Measurements from ENCODE around the gene RARA. TPM values are rescaled to one million over a fixed set of nuclear protein-coding genes. Genes with fewer than 3 reads are reported as not detected.
A peak's percentile ranks its signal among the peaks of the same experiment; 100 is the strongest.

Gene RARA
- total RNA-seq, 6 experiments from 2014 or later = 27.1 to 32.2 (median 28.8) TPM

DNA sequence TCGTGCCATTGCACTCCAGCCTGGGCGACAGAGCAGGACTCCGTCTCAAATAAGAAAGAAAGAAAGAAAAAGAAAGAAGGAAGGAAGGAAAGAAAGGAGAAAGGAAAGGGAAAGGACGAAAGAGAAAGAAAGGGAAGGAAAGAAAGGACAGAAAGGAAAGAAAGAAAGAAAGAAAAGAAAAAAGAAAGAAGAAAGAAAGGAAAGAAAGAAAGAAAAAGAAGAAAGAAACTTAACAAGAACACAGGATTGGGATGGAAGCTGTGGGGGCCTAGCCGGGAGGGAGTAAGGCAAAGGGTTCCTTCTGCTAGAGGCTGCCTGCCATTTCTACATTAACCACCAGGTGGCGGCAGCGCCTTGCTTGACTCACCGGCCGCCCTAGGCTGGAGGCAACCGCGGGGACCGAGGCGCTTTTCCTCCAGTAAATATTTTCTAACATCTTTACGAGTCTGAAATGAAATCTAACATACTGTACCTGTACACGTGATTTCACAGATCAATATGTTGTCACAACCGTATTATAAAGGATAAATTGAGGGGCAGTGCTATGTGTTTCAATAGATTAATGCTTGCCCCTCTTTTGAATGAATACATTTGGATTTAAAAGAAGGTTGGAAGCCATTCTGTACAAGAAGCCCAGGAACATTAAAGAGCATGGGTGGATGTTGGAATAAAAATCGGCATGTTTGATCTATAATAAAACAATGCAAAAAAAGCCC, 49.5 kb downstream of the RARA start:
- no peaks in the 10 kb centered on the region for H3K9me3 Mint-ChIP-seq
- H3K36me3 Mint-ChIP-seq (ENCODE audit: low read depth) = no peaks in the 10 kb centered on the region
- peaks cover 2% of the 10 kb centered on the region; the same call in 1 of the 2 replicates for H3K27me3 Mint-ChIP-seq (ENCODE audit: insufficient read depth)
- H3K27ac Mint-ChIP-seq = peak overlapping the region; percentile 77
- TF ChIP-seq, protein P1, sequence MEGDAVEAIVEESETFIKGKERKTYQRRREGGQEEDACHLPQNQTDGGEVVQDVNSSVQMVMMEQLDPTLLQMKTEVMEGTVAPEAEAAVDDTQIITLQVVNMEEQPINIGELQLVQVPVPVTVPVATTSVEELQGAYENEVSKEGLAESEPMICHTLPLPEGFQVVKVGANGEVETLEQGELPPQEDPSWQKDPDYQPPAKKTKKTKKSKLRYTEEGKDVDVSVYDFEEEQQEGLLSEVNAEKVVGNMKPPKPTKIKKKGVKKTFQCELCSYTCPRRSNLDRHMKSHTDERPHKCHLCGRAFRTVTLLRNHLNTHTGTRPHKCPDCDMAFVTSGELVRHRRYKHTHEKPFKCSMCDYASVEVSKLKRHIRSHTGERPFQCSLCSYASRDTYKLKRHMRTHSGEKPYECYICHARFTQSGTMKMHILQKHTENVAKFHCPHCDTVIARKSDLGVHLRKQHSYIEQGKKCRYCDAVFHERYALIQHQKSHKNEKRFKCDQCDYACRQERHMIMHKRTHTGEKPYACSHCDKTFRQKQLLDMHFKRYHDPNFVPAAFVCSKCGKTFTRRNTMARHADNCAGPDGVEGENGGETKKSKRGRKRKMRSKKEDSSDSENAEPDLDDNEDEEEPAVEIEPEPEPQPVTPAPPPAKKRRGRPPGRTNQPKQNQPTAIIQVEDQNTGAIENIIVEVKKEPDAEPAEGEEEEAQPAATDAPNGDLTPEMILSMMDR (IDR thresholded peaks at IDR 0.05) = peak; percentile 99
- peaks cover 14% of the 10 kb centered on the region for H3K4me1 Mint-ChIP-seq (ENCODE audit: low read depth)
- peak overlapping the region; percentile 76 for H3K4me3 Mint-ChIP-seq
- DNase-seq = peak; percentile 80

DNA sequence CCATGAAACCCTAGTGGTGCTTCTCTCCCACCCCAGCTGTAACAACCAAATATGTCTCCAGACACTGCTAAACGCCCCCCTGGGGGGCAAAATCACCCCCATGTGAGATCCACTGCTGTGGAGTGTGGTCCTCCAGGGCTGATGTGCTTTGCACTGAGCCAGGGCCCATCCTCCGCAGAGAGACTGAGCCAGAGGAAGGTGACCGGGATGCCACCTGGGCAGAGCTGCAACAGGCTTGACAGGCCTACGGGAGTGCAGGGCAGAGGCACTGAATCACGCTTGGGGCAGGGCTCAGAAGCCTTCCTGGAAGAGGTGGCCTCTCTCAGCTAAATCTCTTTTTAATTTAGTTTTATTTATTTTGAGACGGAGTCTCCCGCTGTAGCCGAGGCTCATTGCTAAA, 51.1 kb downstream of the RARA start:
- Mint-ChIP-seq H3K9me3 (no peaks in the 10 kb centered on the region), H3K27ac (no peak overlapping the region), H3K27me3 (ENCODE audit: insufficient read depth) (peaks cover 2% of the 10 kb centered on the region), H3K4me1 (ENCODE audit: low read depth) (peaks cover 16% of the 10 kb centered on the region), H3K36me3 (ENCODE audit: low read depth) (no peaks in the 10 kb centered on the region), H3K4me3 (no peak overlapping the region)
- no peak for DNase-seq
- TF ChIP-seq, protein P1 (IDR thresholded peaks at IDR 0.05) = no peak

DNA sequence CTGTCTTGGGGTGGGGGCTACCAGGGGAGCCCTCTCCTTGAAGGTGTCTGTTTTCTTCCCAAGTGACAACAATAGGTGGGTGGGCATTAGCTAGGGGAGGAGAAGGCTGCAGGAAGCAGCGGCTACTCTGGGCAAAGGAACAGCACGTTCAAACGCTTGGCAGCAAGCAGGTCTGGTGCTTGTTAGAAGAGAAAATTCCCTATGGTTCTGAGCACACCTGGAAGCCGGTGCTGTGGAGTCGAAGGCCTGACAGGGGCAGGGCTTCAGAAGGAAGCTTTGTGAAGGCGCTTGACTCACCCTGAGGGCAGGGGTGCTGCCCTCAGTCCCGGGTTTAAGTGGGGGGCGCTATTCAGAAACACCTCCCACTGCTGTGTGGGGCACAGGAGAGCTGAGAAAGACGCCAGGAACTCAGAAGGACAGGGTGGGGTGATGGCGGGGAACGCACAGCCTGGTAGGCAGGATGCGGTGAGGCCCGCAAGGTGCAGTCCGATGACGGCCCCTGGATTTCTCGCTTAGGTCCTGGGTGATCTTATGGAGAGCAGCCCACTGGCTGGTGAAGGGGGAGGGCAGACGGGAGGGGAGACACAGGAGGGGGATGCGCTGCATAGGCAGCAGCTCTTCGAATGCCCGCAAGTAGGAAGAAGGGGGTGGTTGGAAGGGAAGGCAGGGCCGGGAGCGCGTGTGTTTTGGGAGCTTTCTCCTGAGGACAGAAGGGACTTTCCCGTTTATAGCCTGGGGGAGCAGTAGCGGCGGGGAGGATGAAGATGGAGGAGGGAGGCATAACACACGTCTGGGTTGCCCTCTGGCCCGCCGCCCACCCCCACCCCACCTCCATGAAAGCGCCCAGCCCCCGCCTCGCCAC, 52.3 kb downstream of the RARA start:
- TF ChIP-seq, protein P1 (IDR thresholded peaks at IDR 0.05) = no peak
- H3K4me1 Mint-ChIP-seq (ENCODE audit: low read depth) = peaks cover 16% of the 10 kb centered on the region
- no peak for DNase-seq
- H3K27me3 Mint-ChIP-seq (ENCODE audit: insufficient read depth) = peaks cover 2% of the 10 kb centered on the region
- no peaks in the 10 kb centered on the region for H3K36me3 Mint-ChIP-seq (ENCODE audit: low read depth)
- H3K27ac Mint-ChIP-seq = no peak overlapping the region
- H3K9me3 Mint-ChIP-seq = no peaks in the 10 kb centered on the region
- no peak overlapping the region for H3K4me3 Mint-ChIP-seq

- H3K27ac Mint-ChIP-seq = no peak overlapping the region
- TF ChIP-seq, protein P1 (IDR thresholded peaks at IDR 0.05) = no peak
- H3K36me3 Mint-ChIP-seq (ENCODE audit: low read depth) = no peaks in the 10 kb centered on the region
- H3K27me3 Mint-ChIP-seq (ENCODE audit: insufficient read depth) = peaks cover 2% of the 10 kb centered on the region
- peak overlapping the region; percentile 72 for H3K4me3 Mint-ChIP-seq
- peaks cover 16% of the 10 kb centered on the region for H3K4me1 Mint-ChIP-seq (ENCODE audit: low read depth)
- no peaks in the 10 kb centered on the region for H3K9me3 Mint-ChIP-seq
- no peak for DNase-seq
Measured at GRCh38 chr17:40361925-40362695, 53.1 kb downstream of the RARA start.

DNA sequence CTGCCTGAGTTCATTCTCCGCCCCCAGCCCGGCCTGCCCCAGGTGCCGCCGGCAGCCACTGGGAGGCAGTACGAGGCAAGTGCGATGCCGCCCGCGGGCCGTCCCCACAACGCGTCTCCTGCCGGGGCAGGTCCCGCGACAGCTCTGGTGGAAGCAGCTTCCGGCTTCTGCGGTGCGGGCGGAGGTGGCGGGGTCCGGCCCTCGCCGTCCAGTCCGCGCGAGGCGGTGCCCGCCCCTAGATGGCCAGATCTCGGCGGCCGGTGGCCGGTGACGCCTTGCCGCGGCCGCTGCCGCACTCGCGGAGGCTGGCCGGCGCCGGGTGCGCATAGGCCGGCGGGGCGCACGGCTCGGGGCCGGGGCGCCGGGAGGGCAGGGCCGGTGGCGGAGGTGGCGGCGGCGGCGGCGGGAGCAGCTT, 53.7 kb downstream of the RARA start:
- TF ChIP-seq, protein P1 (IDR thresholded peaks at IDR 0.05) = peak; percentile 82

More for the DNA sequence above, 53.7 kb downstream of the RARA start:
- peaks cover 2% of the 10 kb centered on the region for H3K27me3 Mint-ChIP-seq (ENCODE audit: insufficient read depth)
- no peak overlapping the region for H3K27ac Mint-ChIP-seq
- H3K4me3 Mint-ChIP-seq = peak overlapping the region; percentile 72
- H3K36me3 Mint-ChIP-seq (ENCODE audit: low read depth) = no peaks in the 10 kb centered on the region
- peak; percentile 64 for DNase-seq
- peaks cover 16% of the 10 kb centered on the region for H3K4me1 Mint-ChIP-seq (ENCODE audit: low read depth)
- no peaks in the 10 kb centered on the region for H3K9me3 Mint-ChIP-seq
